Gastroesophageal sphincter (tissue), 4 donors: ENCODE measurements around the gene PSMA5. TPM values are rescaled to one million over a fixed set of nuclear protein-coding genes. Genes with fewer than 3 reads are reported as not detected.

Source experiments
- ATAC-seq: fragments of 150-250 bp; one replicate; pipeline ENCODE4 v1.9.1; 2016; ENCODE audit warnings: mild to moderate bottlenecking, moderate library complexity
- H3K27ac ChIP-seq, 4 donors: fragments of 200-600 bp; sonication (generic) in 3 of 4; 1 replicate in 3 of 4; 2 replicates in 1 of 4; pipeline ENCODE4 v1.5.1; 2016 to 2019
- H3K27me3 ChIP-seq: fragments of 200-600 bp; sonication (generic); one replicate; pipeline ENCODE4 v1.5.1; 2019
- H3K36me3 ChIP-seq, 2 donors: fragments of 200-600 bp; sonication (generic); one replicate each; pipeline ENCODE4 v1.5.1; 2019; ENCODE audit warnings: control low read depth in 1 of 2
- H3K4me1 ChIP-seq, 3 donors: fragments of 200-600 bp; sonication (generic); 1 replicate in 2 of 3; 2 replicates in 1 of 3; pipeline ENCODE4 v1.5.1; 2016 to 2019; ENCODE audit warnings: control low read depth in 2 of 3
- H3K4me3 ChIP-seq, 2 donors: fragments of 200-600 bp; sonication (generic); one replicate each; pipeline ENCODE4 v1.5.1; 2019; ENCODE audit warnings: mild to moderate bottlenecking in 1 of 2, moderate library complexity in 1 of 2
- H3K9me3 ChIP-seq, 3 donors: fragments of 200-600 bp; sonication (generic); one replicate each; pipeline ENCODE4 v1.5.1; 2017 to 2019; ENCODE audit warnings: control low read depth in 2 of 3
- EP300 ChIP-seq: sonication (generic); formaldehyde crosslinking; IDR thresholded peaks from one replicate; pipeline ENCODE4 v1.6.1; 2017; ENCODE audit warnings: antibody characterized with exemption, mild to moderate bottlenecking
- POLR2A ChIP-seq, 2 donors: fragments of 450-650 bp; IDR thresholded peaks; one replicate each; pipeline ENCODE4 v1.6.1; 2017; ENCODE audit warnings: antibody characterized with exemption in 2 of 2, mild to moderate bottlenecking in 2 of 2, moderate library complexity in 1 of 2
- POLR2AphosphoS5 ChIP-seq: sonication (generic); formaldehyde crosslinking; IDR thresholded peaks from one replicate; pipeline ENCODE4 v1.6.1; 2017; ENCODE audit warnings: antibody characterized with exemption
- WGBS, 2 donors: methylation state at CpG; one replicate each; pipeline ENCODE4 v1.1.5; 2018; ENCODE audit warnings: low coverage in 1 of 2; 5-methylcytosine and 5-hydroxymethylcytosine counted together
- total RNA-seq, 4 donors: library from RNA; depleted of rRNA; stranded (reverse); fragments of >200 nt; gene quantifications; one replicate each; pipeline ENCODE4 v1.1.0, GENCODE V29; 2016
- TF ChIP-seq, protein P1 (sequence below), 4 experiments: fragments of 200-600 bp in 2 of 4; fragments of 450-650 bp in 2 of 4; sonication (generic) in 1 of 4; IDR thresholded peaks; one replicate each; pipeline ENCODE4 v1.5.1; 2017 to 2019; ENCODE audit warnings: antibody characterized with exemption in 4 of 4, mild to moderate bottlenecking in 2 of 4, moderate library complexity in 2 of 4

PSMA5 gene
- total RNA-seq, 4 donors from 2014 or later = 28.2 to 61.5 (median 30.4) TPM

DNA sequence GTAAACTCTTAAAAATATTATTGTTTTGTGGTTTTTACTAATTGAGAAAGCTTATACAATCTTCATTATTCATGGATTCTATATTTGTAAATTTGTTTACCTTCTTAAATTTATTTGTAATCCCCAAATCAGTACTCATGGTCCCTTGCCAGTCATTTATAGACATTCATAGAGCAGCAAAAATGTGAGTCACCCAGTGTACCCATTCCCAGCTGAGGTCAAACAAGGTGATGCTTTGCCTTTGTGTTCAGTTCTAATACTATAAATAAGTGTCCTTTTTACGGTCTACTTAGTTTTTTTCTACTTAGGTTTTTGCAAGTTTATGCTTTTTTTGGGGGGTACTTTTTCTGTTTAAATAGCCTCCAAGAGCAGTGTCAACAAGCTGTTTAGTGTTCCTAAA lies 64.6 kb downstream of the PSMA5 start:
- 24% methylated on average over 1 of the region's 1 CpG; no CpG with 5 or more reads in 1 of the 2 donors for WGBS, 2 donors

DNA sequence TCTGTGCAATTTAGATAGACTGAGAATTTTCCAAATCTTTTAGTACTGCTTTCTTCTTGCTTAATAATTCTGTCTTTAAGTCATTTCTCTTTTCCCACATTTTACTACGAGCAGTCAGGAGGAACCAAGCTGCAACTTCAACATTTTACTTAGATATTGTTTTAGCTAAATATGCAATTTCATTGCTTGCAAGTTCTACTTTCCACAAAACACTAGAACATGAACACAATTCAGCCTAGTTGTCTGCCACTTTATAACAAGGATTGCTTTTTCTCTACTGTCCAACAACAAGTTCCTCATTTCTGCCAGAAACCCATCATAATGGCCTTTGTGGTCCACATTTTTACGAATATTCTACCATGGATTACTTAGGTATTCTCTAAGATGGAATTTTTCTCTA lies 65.2 kb downstream of the PSMA5 start:
- no peaks in the 10 kb centered on the region for H3K9me3 ChIP-seq
- no peak for ATAC-seq
- peaks cover 0 to 55% (median 0%) of the 10 kb centered on the region in 3 donors for H3K4me1 ChIP-seq
- WGBS, 2 donors = 78 to 93% methylated on average over 2 of the region's 2 CpGs
- peak overlapping the region in 2 of 4 donors; percentile 9 to 37 for H3K27ac ChIP-seq
- H3K36me3 ChIP-seq = peaks cover 0 to 17% of the 10 kb centered on the region in 2 donors
- no peak for TF ChIP-seq EP300
- TF ChIP-seq, protein P1, sequence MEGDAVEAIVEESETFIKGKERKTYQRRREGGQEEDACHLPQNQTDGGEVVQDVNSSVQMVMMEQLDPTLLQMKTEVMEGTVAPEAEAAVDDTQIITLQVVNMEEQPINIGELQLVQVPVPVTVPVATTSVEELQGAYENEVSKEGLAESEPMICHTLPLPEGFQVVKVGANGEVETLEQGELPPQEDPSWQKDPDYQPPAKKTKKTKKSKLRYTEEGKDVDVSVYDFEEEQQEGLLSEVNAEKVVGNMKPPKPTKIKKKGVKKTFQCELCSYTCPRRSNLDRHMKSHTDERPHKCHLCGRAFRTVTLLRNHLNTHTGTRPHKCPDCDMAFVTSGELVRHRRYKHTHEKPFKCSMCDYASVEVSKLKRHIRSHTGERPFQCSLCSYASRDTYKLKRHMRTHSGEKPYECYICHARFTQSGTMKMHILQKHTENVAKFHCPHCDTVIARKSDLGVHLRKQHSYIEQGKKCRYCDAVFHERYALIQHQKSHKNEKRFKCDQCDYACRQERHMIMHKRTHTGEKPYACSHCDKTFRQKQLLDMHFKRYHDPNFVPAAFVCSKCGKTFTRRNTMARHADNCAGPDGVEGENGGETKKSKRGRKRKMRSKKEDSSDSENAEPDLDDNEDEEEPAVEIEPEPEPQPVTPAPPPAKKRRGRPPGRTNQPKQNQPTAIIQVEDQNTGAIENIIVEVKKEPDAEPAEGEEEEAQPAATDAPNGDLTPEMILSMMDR (IDR thresholded peaks at IDR 0.05) = no peak
- no peak for TF ChIP-seq POLR2A (IDR thresholded peaks at IDR 0.05)
- no peak for TF ChIP-seq POLR2AphosphoS5
- H3K27me3 ChIP-seq = no peaks in the 10 kb centered on the region
- H3K4me3 ChIP-seq = no peak overlapping the region

More for the DNA sequence above, 64.6 kb downstream of the PSMA5 start:
- Histone ChIP-seq H3K27ac (peak overlapping the region in 1 of 4 donors; percentile 9), H3K27me3 (no peaks in the 10 kb centered on the region), H3K36me3 (peaks cover 0 to 23% of the 10 kb centered on the region in 2 donors), H3K4me3 (no peak overlapping the region), H3K9me3 (no peaks in the 10 kb centered on the region), H3K4me1 (peaks cover 0 to 50% (median 0%) of the 10 kb centered on the region in 3 donors)
- TF ChIP-seq EP300 (no peak), POLR2AphosphoS5 (peak; percentile 13)
- ATAC-seq = no peak

DNA sequence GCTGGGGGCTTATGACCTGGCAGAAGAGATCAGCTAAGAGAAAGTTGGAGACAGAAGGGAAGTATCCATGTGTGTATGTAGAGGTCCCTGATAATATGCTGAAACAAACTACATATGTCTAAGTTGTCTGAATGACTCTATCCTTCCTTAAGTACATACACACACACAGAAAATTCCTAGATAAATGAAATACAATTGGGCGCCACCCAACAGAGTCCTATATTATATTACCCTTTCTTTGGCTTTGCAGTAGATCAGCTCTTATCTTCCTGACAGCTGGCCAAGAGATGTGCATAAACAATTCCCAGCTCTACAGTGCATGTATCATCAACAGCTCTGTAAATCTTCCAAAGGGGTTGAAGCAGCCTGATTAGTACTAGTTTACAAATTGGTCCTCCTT lies 68.6 kb downstream of the PSMA5 start:
- Histone ChIP-seq H3K36me3 (peaks cover 0 to 26% of the 10 kb centered on the region in 2 donors), H3K9me3 (no peaks in the 10 kb centered on the region), H3K27ac (no peak overlapping the region), H3K27me3 (no peaks in the 10 kb centered on the region), H3K4me1 (peaks cover 0 to 42% (median 0%) of the 10 kb centered on the region in 3 donors), H3K4me3 (no peak overlapping the region)
- TF ChIP-seq POLR2AphosphoS5 = no peak
- TF ChIP-seq, protein P1 (IDR thresholded peaks at IDR 0.05) = no peak
- no peak for TF ChIP-seq EP300
- TF ChIP-seq POLR2A (IDR thresholded peaks at IDR 0.05) = no peak
- WGBS, 2 donors = 86 to 89% methylated on average over 1 of the region's 1 CpG
- ATAC-seq = no peak

DNA sequence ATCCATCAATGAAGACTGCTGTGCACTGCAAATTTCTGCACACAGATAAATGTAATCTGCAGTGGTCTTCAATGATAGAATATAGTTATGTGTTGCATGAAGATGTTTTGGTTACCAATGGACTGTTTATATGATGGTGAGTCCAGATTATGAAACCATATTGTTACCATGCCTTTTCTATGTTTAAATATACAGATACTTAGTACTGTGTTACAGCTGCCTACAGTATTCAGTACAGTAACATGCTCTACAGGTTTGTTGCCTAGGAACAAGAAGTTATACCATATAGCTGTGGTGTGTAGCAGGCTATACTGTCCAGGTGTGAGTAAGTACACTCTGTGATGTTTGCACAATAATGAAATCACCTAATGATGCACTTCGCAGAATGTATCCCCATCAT lies 69.3 kb downstream of the PSMA5 start:
- H3K4me3 ChIP-seq = no peak overlapping the region
- WGBS, 2 donors = 94 to 100% methylated on average over 1 of the region's 1 CpG
- H3K4me1 ChIP-seq = peaks cover 0 to 36% (median 0%) of the 10 kb centered on the region in 3 donors
- TF ChIP-seq EP300 (no peak), POLR2A (IDR thresholded peaks at IDR 0.05) (no peak), POLR2AphosphoS5 (no peak)
- TF ChIP-seq, protein P1 (IDR thresholded peaks at IDR 0.05) = no peak
- no peak overlapping the region for H3K27ac ChIP-seq
- H3K36me3 ChIP-seq = peaks cover 0 to 33% of the 10 kb centered on the region in 2 donors
- H3K27me3 ChIP-seq = no peaks in the 10 kb centered on the region
- no peak for ATAC-seq
- H3K9me3 ChIP-seq = no peaks in the 10 kb centered on the region

DNA sequence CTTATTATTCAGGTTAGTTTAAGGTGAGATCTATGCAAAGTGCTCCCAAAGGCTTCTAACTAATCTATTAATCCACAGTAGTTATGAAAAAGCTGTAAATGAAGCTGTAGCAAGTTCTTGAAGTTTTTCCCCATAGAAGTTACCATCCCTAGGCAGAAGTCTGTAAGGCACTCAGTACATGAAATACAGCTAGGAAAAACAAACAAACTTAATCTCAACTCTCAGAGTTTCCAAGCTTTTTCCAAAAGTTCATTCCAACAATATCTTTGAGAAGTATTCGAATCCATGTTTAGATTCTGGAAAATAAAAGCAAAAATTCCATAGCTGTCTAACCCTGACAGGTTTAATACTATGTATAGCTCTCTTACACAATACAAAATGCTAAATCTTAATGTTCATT lies 69.7 kb downstream of the PSMA5 start:
- TF ChIP-seq POLR2AphosphoS5 (no peak), POLR2A (IDR thresholded peaks at IDR 0.05) (no peak), EP300 (no peak)
- TF ChIP-seq, protein P1 (IDR thresholded peaks at IDR 0.05) = no peak
- Histone ChIP-seq H3K27ac (no peak overlapping the region), H3K36me3 (peaks cover under 1 to 37% of the 10 kb centered on the region in 2 donors), H3K27me3 (no peaks in the 10 kb centered on the region), H3K4me3 (no peak overlapping the region), H3K4me1 (peaks cover 0 to 32% (median 0%) of the 10 kb centered on the region in 3 donors), H3K9me3 (no peaks in the 10 kb centered on the region)
- ATAC-seq = no peak
- 10 to 48% methylated on average over 1 of the region's 1 CpG for WGBS, 2 donors
